Gastroesophageal sphincter (tissue), 3 donors: ENCODE measurements around the gene RCCD1.

ENCODE experiments used
- CTCF ChIP-seq, 4 experiments: fragments of 200-600 bp in 2 of 4; fragments of 450-650 bp in 2 of 4; sonication (generic) in 1 of 4; IDR thresholded peaks; one replicate each; pipeline ENCODE4 v1.5.1; 2017 to 2019; ENCODE audit warnings: antibody characterized with exemption in 4 of 4, mild to moderate bottlenecking in 2 of 4, moderate library complexity in 2 of 4
- EP300 ChIP-seq: sonication (generic); formaldehyde crosslinking; IDR thresholded peaks from one replicate; pipeline ENCODE4 v1.6.1; 2017; ENCODE audit warnings: antibody characterized with exemption, mild to moderate bottlenecking
- POLR2A ChIP-seq, 2 donors: fragments of 450-650 bp; IDR thresholded peaks; one replicate each; pipeline ENCODE4 v1.6.1; 2017; ENCODE audit warnings: antibody characterized with exemption in 2 of 2, mild to moderate bottlenecking in 2 of 2, moderate library complexity in 1 of 2
- POLR2AphosphoS5 ChIP-seq: sonication (generic); formaldehyde crosslinking; IDR thresholded peaks from one replicate; pipeline ENCODE4 v1.6.1; 2017; ENCODE audit warnings: antibody characterized with exemption

DNA sequence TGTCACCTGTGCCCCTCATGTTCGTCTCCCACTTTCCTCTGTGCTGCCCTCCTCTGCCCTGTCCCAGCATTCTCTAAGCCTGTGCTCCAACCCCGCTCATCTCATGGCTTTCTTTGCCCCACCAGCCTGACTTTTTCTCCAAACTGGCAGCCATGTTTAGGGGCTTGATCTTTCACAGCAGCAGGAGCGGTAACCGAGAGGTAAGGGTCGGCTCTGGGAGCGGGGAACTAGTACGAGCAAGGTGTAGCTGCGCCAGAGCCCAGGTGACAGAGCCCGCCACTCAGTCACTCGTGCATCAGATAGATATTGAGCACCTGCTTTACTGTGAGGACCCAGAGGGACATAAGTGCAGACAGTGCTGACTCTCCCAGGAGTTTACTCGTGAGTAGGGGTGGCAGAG, 38.2 kb upstream of the RCCD1 start:
- no peak for TF ChIP-seq CTCF (IDR thresholded peaks at IDR 0.05)
- TF ChIP-seq POLR2A (IDR thresholded peaks at IDR 0.05): no peak
- no peak for TF ChIP-seq POLR2AphosphoS5
- no peak for TF ChIP-seq EP300
